ENCODE results near the gene RUFY2. TPM values are rescaled to one million over a fixed set of nuclear protein-coding genes. Genes with fewer than 3 reads are reported as not detected.
"Not testable (repeated sequence)": the region's sequence is repeated elsewhere in the genome, so short reads cannot be mapped to it uniquely, and the experiment has no call there.

The RUFY2 gene
- total RNA-seq, 2 donors from 2014 or later, result 12.2 to 13.6 TPM

DNA sequence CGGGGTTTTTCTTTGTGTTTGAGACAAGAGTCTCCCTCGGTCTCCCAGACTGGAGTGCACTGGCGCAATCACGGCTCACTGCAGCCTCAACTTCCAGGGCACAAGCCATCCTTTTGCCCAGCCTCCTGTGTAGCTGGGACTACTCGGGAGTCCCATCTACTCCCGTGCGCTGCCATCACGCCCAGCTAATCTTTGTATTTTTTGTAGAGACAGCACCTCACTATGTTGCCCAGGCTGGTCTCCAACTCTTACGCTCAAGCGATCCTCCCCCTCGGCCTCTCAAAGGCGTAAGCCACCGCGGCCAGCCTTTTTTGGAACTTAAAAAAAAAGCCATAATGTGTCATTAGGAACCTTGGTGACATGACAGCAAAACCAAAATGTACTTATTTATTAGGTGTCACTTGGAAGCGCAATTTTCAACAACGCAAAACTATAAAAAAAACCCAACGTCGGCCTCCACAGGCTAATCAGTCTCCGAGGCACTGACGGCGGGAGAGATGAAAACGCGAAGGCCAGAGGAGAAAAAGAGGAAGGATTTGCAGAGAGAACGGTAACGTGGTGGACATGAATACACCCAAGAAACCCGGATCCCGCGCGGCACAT lies 76.1 kb downstream of the RUFY2 start:
- Mint-ChIP-seq H3K4me3 (peak overlapping the region; percentile 99), H3K36me3 (ENCODE audit: low read depth) (peaks cover 4% of the 10 kb centered on the region), H3K27ac (peak overlapping the region; percentile 94), H3K27me3 (no peaks in the 10 kb centered on the region), H3K4me1 (peaks cover 40% of the 10 kb centered on the region)
- ATAC-seq (peak; percentile 5), DNase-seq (peak in 2 of 3 donors; percentile 6 to 9)
- H3K9me3 ChIP-seq (ENCODE audit: control insufficient read depth, low read length, poor library complexity, severe bottlenecking), result no peaks in the 10 kb centered on the region

DNA sequence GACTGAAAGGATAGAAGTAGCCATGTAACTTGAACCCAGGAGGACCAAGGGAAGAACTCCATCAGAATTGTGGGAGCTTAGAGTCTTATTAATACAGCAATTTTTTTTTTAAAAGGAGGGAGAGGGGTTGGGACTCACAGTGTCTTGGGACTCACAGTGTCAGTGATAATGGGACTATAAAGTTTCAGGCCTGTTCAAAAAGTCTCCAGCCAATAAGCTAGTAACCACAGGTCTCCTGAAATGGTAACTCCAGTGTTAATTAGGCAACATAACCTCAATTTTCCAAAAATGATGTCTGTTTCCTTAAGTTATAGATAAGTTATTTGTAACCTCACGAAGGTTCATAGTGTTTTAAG lies 77.6 kb downstream of the RUFY2 start:
- Mint-ChIP-seq H3K27me3 (no peaks in the 10 kb centered on the region), H3K27ac (no peak overlapping the region), H3K4me3 (no peak overlapping the region)

DNA sequence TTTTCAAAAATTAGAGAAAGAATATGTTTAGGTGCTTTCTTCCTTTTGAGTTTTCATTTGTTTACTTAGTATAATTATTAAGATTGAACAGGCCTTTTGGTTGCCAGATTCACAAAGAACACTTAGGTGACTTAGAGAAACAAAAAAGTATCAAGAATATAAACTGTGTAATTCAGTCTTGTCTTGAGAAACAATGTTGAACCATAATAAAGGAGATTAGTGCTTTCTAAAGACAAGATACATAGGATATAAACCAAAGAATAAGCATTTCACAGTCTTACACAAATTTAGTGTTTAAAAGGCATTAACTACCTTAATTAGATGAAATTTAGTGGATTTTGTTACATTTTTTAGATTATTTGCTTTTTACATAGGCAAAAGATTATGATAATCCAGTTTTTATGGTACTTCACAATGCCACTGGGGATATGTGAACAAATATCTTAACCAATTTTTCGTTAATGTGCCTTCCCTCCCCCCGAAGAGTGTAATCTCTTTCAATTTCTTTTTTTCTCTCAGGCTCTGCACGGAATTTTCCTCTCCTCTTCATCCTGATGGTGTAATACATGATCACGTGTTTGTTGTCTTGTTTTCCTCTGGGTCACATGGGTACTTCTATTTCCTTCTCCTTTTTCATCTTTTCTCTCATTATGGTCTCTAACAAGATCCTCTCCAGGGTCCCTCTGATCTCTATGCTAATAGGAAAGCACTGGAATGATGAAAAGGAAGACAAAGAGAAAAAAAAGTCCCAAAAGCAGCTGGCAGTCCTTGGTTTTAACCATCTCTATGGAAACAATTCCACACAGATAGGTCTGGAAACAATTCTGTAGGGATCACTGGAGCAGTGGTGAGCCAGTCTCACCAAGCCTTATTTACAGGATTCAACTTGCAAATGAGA lies 78.9 kb downstream of the RUFY2 start:
- H3K9me3 ChIP-seq (ENCODE audit: control insufficient read depth, low read length, poor library complexity, severe bottlenecking), result no peaks in the 10 kb centered on the region
- peak overlapping the region; percentile 53 for H3K4me3 Mint-ChIP-seq
- H3K4me1 Mint-ChIP-seq, result peaks cover 24% of the 10 kb centered on the region
- H3K36me3 Mint-ChIP-seq (ENCODE audit: low read depth), result peaks cover 4% of the 10 kb centered on the region
- ATAC-seq (no peak), DNase-seq (no peak)
- H3K27me3 Mint-ChIP-seq, result no peaks in the 10 kb centered on the region
- H3K27ac Mint-ChIP-seq, result no peak overlapping the region

More for the DNA sequence above, 77.6 kb downstream of the RUFY2 start:
- ATAC-seq, result no peak
- DNase-seq, result no peak
- peaks cover 4% of the 10 kb centered on the region for H3K36me3 Mint-ChIP-seq (ENCODE audit: low read depth)
- no peaks in the 10 kb centered on the region for H3K9me3 ChIP-seq (ENCODE audit: control insufficient read depth, low read length, poor library complexity, severe bottlenecking)
- peaks cover 32% of the 10 kb centered on the region for H3K4me1 Mint-ChIP-seq

DNA sequence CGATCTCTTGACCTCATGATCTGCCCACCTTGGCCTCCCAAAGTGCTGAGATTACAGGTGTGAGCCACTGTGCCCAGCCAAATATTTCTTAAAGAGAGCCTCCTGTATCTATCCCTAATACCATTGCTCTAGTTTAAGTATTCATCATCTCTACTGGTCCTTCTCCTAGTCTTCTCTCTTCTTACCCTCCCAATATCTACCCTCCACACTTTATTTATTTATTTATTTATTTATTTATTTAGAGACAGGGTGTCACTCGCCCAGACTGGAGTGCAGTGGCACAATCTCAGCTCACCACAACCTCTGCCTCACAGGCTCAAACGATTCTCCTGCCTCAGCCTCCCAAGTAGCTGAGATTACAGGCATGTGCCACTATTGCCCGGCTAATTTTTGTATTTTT lies 82.7 kb downstream of the RUFY2 start:
- not testable (repeated sequence) for H3K27ac Mint-ChIP-seq; ATAC-seq; DNase-seq; H3K4me3 Mint-ChIP-seq; H3K36me3 Mint-ChIP-seq (ENCODE audit: low read depth); H3K9me3 ChIP-seq (ENCODE audit: control insufficient read depth, low read length, poor library complexity, severe bottlenecking); H3K4me1 Mint-ChIP-seq; H3K27me3 Mint-ChIP-seq

DNA sequence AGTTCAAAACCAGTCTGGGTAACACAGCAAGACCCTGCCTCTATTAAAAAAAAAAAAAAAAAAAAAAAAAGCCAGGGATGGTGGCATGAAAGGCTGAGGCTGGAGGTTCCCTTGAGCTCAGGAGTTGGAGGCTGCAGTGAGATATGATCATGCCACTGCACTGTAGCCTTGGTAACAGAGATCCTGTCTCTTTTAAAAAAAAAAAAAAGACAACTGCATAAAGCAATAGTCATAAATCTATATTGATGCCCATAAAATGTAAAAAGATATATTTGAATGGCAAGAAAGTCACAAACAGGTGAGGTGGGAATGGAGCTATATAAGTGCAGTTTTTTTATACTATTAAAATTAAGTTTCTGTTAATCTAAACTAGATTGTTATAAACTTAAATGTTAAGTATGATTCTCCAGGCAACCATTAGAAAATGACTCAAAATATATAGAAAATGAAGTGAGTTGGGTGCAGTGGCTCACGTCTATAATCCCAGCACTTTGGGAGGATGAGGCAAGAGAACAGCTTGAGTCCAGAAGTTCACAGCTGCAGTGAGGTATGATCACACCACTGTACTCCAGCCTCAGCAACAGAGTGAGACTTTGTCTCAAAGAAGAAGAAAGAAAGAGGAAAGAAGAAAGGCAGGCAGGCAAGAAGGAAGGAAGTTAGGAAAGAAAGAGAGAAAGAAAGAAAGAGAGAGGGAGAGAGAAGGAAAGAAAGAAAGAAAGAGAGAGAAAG lies 88.6 kb downstream of the RUFY2 start:
- DNase-seq (no peak), ATAC-seq (no peak)
- no peaks in the 10 kb centered on the region for H3K27me3 Mint-ChIP-seq
- H3K4me1 Mint-ChIP-seq, result peaks cover 4% of the 10 kb centered on the region
- H3K36me3 Mint-ChIP-seq (ENCODE audit: low read depth), result no peaks in the 10 kb centered on the region
- no peaks in the 10 kb centered on the region for H3K9me3 ChIP-seq (ENCODE audit: control insufficient read depth, low read length, poor library complexity, severe bottlenecking)
- no peak overlapping the region for H3K4me3 Mint-ChIP-seq
- H3K27ac Mint-ChIP-seq, result no peak overlapping the region

DNA sequence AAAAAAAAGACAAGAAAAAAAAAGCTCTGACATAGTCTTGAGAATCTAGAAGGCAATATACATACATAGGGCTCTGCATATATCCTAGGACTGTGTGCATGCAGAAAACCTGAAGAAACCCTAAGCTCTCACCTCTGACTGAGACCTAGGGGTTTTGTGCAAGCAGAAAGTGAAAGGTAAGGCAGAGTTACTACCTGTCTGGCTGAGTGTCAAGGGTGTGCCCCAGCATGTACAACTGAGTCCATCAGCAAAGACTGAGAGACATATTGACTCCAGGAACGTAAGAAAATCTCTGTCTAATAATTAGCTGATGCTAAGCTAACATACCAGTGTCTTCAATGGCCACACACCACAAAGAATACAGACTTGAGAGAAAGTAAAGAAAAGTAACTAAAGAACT lies 91.5 kb downstream of the RUFY2 start:
- H3K9me3 ChIP-seq (ENCODE audit: control insufficient read depth, low read length, poor library complexity, severe bottlenecking), result no peaks in the 10 kb centered on the region
- H3K4me1 Mint-ChIP-seq, result peaks cover 4% of the 10 kb centered on the region
- no peak for ATAC-seq
- no peak overlapping the region for H3K4me3 Mint-ChIP-seq
- H3K27me3 Mint-ChIP-seq, result no peaks in the 10 kb centered on the region
- no peaks in the 10 kb centered on the region for H3K36me3 Mint-ChIP-seq (ENCODE audit: low read depth)
- no peak overlapping the region for H3K27ac Mint-ChIP-seq
- DNase-seq, result no peak

DNA sequence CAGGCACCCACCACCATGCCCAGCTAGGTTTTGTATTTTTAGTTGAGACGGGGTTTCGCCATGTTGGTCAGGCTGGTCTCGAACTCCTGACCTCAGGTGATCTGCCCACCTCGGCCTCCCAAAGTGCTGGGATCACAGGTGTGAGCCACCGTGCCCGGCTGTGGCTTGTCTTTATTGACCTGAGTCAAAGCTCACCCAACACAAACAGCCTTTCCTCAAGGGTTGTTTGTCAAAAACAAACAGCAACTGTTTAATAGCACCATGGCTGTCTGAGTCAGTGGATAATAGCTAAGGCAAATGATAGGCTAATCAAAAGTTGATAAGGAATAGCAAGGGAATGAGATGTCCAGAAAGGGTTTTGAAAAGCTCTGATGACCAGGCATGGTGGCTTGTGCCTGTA lies 92.1 kb downstream of the RUFY2 start:
- H3K4me1 Mint-ChIP-seq; DNase-seq; H3K27me3 Mint-ChIP-seq; H3K4me3 Mint-ChIP-seq; H3K36me3 Mint-ChIP-seq (ENCODE audit: low read depth); H3K9me3 ChIP-seq (ENCODE audit: control insufficient read depth, low read length, poor library complexity, severe bottlenecking); ATAC-seq; H3K27ac Mint-ChIP-seq: not testable (repeated sequence)

DNA sequence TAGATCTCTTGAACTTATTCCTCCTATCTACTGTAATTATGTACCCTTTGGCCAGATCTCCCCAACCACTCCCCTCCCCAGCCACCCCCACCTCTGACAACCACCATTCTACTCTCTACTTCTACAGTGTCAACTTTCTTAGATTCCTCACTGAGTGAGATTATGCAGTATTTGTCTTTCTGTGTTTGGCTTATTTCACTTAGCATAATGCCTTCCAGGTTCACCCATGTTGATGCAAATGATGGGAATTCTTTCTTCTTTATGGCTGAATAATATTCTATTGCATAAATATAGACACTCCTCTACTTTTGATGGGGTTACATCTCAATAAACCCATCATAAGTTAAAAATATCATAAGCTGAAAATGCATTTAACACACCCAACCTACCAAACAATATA lies 96.5 kb downstream of the RUFY2 start:
- H3K27ac Mint-ChIP-seq, result no peak overlapping the region
- H3K9me3 ChIP-seq (ENCODE audit: control insufficient read depth, low read length, poor library complexity, severe bottlenecking), result no peaks in the 10 kb centered on the region
- no peaks in the 10 kb centered on the region for H3K36me3 Mint-ChIP-seq (ENCODE audit: low read depth)
- no peak overlapping the region for H3K4me3 Mint-ChIP-seq
- peaks cover 4% of the 10 kb centered on the region for H3K4me1 Mint-ChIP-seq
- H3K27me3 Mint-ChIP-seq, result no peaks in the 10 kb centered on the region
- DNase-seq (no peak), ATAC-seq (no peak)

DNA sequence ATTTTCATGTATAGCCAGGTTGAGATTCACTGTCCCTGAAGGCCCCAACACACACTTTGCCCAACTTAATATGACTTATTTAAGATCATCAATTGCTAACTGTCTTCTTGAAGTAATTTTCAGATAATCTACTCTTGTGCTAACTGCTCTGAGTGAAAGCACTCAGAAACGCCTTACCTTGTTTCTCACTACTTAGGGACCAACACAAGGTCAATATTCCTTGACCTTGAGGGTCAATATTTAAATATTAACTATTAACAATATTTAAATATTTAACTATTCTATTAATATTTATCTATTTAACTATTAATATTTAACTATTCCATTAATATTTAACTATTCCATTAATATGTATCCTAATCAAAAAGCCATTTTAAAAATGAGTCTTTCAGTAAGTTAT lies 101.2 kb downstream of the RUFY2 start:
- ATAC-seq (no peak), DNase-seq (no peak)
- Mint-ChIP-seq H3K4me1 (peaks cover 3% of the 10 kb centered on the region), H3K27ac (no peak overlapping the region), H3K36me3 (ENCODE audit: low read depth) (no peaks in the 10 kb centered on the region), H3K27me3 (no peaks in the 10 kb centered on the region), H3K4me3 (no peak overlapping the region)
- no peaks in the 10 kb centered on the region for H3K9me3 ChIP-seq (ENCODE audit: control insufficient read depth, low read length, poor library complexity, severe bottlenecking)

DNA sequence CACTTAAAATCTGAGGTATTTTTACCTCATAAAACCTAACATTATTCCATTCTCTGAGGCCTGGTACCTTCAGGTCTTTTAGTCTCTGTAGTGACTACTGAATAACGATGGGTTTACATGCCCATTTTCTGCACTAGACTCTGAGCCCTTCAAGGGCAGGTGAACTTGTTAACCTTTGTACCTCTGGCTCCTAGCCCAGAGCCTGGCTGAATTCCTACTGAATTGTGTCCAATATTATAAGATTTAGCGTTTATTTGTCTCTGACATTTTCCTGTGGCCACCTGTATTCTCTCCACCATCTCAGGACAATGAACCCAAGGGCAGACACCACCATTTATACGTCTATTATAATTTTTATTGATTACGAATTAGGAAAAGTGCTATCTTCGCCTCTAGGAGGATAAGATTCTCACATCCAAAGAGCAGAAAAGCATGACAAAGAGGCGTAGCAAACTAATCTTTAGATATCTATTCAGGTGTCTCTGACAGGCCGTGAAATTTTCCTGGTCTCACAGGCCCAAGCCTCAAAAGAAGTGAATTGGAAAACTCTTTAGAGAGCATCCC lies 103.1 kb downstream of the RUFY2 start:
- ATAC-seq (no peak), DNase-seq (no peak)
- H3K9me3 ChIP-seq (ENCODE audit: control insufficient read depth, low read length, poor library complexity, severe bottlenecking), result no peaks in the 10 kb centered on the region
- H3K4me3 Mint-ChIP-seq, result no peak overlapping the region
- no peaks in the 10 kb centered on the region for H3K27me3 Mint-ChIP-seq
- H3K27ac Mint-ChIP-seq, result no peak overlapping the region
- peaks cover 3% of the 10 kb centered on the region for H3K4me1 Mint-ChIP-seq
- H3K36me3 Mint-ChIP-seq (ENCODE audit: low read depth), result no peaks in the 10 kb centered on the region

DNA sequence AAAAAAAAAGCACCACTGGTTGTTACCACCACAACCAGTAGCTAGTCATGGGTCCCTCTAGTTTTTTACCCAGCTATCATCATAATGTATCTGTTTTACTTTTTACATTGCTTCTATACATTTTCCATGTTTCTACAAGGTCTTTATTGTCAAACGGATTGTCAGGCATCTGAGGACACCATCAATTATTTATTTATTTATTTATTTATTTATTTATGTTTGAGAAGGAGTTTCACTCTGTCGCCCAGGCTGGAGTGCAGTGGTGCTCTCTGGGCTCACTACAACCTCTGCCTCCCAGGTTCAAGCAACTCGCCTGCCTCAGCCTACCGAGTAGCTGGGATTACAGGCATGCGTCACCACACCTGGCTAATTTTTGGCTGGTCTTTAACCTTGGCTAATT lies 104.2 kb downstream of the RUFY2 start:
- Mint-ChIP-seq H3K4me1 (peaks cover 3% of the 10 kb centered on the region), H3K4me3 (no peak overlapping the region), H3K27me3 (no peaks in the 10 kb centered on the region), H3K36me3 (ENCODE audit: low read depth) (no peaks in the 10 kb centered on the region), H3K27ac (no peak overlapping the region)
- ATAC-seq (no peak), DNase-seq (no peak)
- H3K9me3 ChIP-seq (ENCODE audit: control insufficient read depth, low read length, poor library complexity, severe bottlenecking), result no peaks in the 10 kb centered on the region

DNA sequence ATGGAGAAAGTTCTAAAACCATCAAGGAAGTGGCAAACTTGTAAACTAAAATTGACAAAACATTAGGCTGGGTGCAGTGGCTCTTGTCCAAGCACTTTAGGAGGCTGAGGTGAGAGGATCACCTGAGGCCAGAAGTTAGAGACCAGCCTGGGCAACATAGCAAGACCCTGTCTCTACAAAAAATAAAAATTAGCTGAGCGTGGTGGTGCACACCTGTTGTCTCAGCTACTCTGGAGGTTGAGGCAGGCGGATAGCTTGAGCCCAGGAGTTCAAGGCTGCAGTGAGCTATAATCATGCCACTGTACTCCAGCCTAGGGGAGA lies 104.6 kb downstream of the RUFY2 start:
- DNase-seq (no peak), ATAC-seq (no peak)
- no peak overlapping the region for H3K4me3 Mint-ChIP-seq
- peaks cover 3% of the 10 kb centered on the region for H3K4me1 Mint-ChIP-seq
- H3K27ac Mint-ChIP-seq, result no peak overlapping the region
- H3K9me3 ChIP-seq (ENCODE audit: control insufficient read depth, low read length, poor library complexity, severe bottlenecking), result no peaks in the 10 kb centered on the region
- no peaks in the 10 kb centered on the region for H3K27me3 Mint-ChIP-seq
- H3K36me3 Mint-ChIP-seq (ENCODE audit: low read depth), result no peaks in the 10 kb centered on the region

DNA sequence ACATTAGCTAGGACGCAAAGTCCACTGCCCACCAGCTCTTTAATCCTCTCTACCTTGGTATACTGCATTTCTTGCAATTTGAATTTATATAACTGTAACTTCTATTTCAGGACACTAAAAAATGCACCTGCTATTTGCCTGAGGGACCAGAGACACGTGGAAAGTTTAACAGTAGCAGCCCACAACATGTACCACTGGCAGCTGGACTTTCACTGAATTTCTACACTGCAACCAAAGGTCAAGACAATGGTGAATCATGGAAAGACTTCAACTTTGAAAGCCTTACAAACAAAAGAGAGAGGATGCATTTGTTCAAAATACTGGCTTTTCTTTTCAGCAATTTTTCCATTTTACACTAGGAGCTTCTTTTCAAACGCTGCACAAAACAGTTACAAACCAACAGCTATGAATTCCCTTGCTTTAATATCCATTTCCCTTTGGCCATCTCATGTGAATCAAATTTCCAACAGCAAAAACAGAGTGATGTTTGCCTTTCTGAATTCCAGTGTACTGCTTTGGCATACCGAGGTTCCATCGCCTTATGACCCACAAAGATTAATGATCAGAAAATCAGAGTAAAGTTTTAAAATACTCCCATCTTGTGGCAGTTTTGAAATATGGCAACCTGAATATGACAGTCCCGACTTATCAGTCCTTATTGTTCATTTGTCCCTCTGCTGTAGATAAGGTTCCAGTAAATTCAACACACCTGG lies 105.1 kb downstream of the RUFY2 start:
- Mint-ChIP-seq H3K27me3 (no peaks in the 10 kb centered on the region), H3K4me1 (peaks cover 3% of the 10 kb centered on the region), H3K36me3 (ENCODE audit: low read depth) (no peaks in the 10 kb centered on the region), H3K4me3 (no peak overlapping the region), H3K27ac (no peak overlapping the region)
- no peaks in the 10 kb centered on the region for H3K9me3 ChIP-seq (ENCODE audit: control insufficient read depth, low read length, poor library complexity, severe bottlenecking)
- peak; percentile 52 for ATAC-seq
- no peak for DNase-seq

Data from T-helper 17 cell (primary cell).